ENCODE results near the gene CASP8.
"Not testable (repeated sequence)": the region's sequence is repeated elsewhere in the genome, so short reads cannot be mapped to it uniquely, and the experiment has no call there.

GRCh38 chr2:201239167-201239935 lies 21.0 kb upstream of the CASP8 start:
- not testable (repeated sequence) for TF ChIP-seq POLR2A (IDR thresholded peaks at IDR 0.05; ENCODE audit: low read depth, low read length); POLR2AphosphoS5 (IDR thresholded peaks at IDR 0.05; ENCODE audit: low read depth, low read length); TAF1 (IDR thresholded peaks at IDR 0.05; ENCODE audit: low read depth, low read length); SPI1 (IDR thresholded peaks at IDR 0.05; ENCODE audit: low read depth, low read length); POU2F2 (IDR thresholded peaks at IDR 0.05; ENCODE audit: low read depth, low read length); PAX5 (IDR thresholded peaks at IDR 0.05; ENCODE audit: insufficient read depth, low read length, severe bottlenecking)

Data from GM12891 (cell line).